ENCODE measurements around the gene FIGN.

- TF ChIP-seq CTCF (IDR thresholded peaks at IDR 0.05) (no peak), POLR2A (IDR thresholded peaks at IDR 0.05) (no peak)
These were observed 22.1 kb downstream of the FIGN start for GRCh38 chr2:163713534-163714311.

Data from breast epithelium (tissue), 3 donors.